GM12892 (cell line): Measurements from ENCODE around the gene GPRC6A.

ENCODE experiments used
- POLR2A ChIP-seq: IDR thresholded peaks from 2 replicates; pipeline ENCODE4 v1.6.1; 2011; ENCODE audit warnings: low read depth, low read length, control low read depth
- POLR2AphosphoS5 ChIP-seq: IDR thresholded peaks from 2 replicates; pipeline ENCODE4 v1.6.1; 2011; ENCODE audit warnings: low read depth, low read length, control low read depth
- TAF1 ChIP-seq: IDR thresholded peaks from 2 replicates; pipeline ENCODE4 v1.6.1; 2011; ENCODE audit warnings: low read depth, mild to moderate bottlenecking, control low read depth, low read length, borderline replicate concordance

DNA sequence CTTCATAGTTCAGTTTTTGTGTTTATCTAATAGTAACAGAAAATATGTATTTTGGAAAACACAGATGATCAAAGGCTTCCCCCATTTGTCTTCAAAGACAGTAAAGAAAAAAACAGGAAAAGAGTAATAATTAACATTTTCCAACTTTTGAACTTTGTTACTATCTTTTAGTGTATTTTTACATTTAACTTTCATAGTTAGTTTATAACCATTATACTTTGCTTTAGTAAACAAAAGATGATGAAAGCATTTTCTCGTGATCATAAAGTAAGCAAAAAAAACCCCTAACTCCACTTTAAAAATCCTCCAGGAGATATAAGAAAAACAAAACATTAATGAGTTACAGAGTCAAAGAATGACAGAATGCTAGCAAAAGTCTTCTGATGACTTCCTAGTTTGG is 13.6 kb upstream of the GPRC6A start:
- TF ChIP-seq POLR2AphosphoS5 (no peak), POLR2A (no peak), TAF1 (no peak)
